SK-N-SH (cell line): Measurements from ENCODE around the gene FLT1.

Experiments
- CTCF ChIP-seq: fragments of 200-600 bp; sonication (generic); IDR thresholded peaks from 2 replicates; pipeline ENCODE4 v1.6.1; 2017; ENCODE audit warnings: antibody characterized with exemption, mild to moderate bottlenecking, moderate library complexity
- GATA2 ChIP-seq: sonication (generic); formaldehyde crosslinking; IDR thresholded peaks from 2 replicates; pipeline ENCODE4 v1.5.0; 2020; ENCODE audit warnings: mild to moderate bottlenecking, missing genetic modification reagents
- SIN3A ChIP-seq: IDR thresholded peaks from 2 replicates; pipeline ENCODE4 v1.6.1; 2012; ENCODE audit warnings: low read depth, mild to moderate bottlenecking, low read length, moderate library complexity, borderline replicate concordance
- TAF1 ChIP-seq: IDR thresholded peaks from 2 replicates; pipeline ENCODE4 v1.6.1; 2012; ENCODE audit warnings: low read depth, mild to moderate bottlenecking, low read length, moderate library complexity, borderline replicate concordance
- TEAD4 ChIP-seq: IDR thresholded peaks from 2 replicates; pipeline ENCODE4 v1.4.0; 2012; ENCODE audit warnings: mild to moderate bottlenecking, borderline replicate concordance; ENCODE audit not compliant: insufficient read depth

GRCh38 chr13:28496188-28496564, 1.2 kb upstream of the FLT1 start:
- TF ChIP-seq TAF1: no peak
- TF ChIP-seq GATA2 (CRISPR knock-in tag): no peak
- TF ChIP-seq CTCF: no peak
- no peak for TF ChIP-seq TEAD4
- TF ChIP-seq SIN3A: no peak
